Mononuclear cell (primary cell): ENCODE measurements around the gene AOPEP. TPM values are rescaled to one million over a fixed set of nuclear protein-coding genes. Genes with fewer than 3 reads are reported as not detected.

ENCODE experiments used
- H3K27me3 ChIP-seq: 2 replicates; pipeline ENCODE4 v1.6.0; 2011; ENCODE audit warnings: low read length, control low read depth; ENCODE audit not compliant: insufficient read depth
- H3K4me1 ChIP-seq: 2 replicates; pipeline ENCODE4 v1.5.1; 2011; ENCODE audit warnings: mild to moderate bottlenecking, low read length, control low read depth; ENCODE audit not compliant: insufficient read depth
- H3K4me3 ChIP-seq: 2 replicates; pipeline ENCODE4 v1.5.1; 2011; ENCODE audit warnings: mild to moderate bottlenecking, low read length, moderate library complexity
- H3K9me3 ChIP-seq: 2 replicates; pipeline ENCODE4 v1.5.1; 2011; ENCODE audit warnings: low read depth, mild to moderate bottlenecking, control low read depth, low read length
- total RNA-seq: library from RNA; depleted of rRNA; stranded (reverse); fragments of >200 nt; gene quantifications from one replicate; pipeline ENCODE4 v1.2.3, GENCODE V29; 2012

Gene AOPEP
- total RNA-seq, 1 donor, result 6.2 TPM

DNA sequence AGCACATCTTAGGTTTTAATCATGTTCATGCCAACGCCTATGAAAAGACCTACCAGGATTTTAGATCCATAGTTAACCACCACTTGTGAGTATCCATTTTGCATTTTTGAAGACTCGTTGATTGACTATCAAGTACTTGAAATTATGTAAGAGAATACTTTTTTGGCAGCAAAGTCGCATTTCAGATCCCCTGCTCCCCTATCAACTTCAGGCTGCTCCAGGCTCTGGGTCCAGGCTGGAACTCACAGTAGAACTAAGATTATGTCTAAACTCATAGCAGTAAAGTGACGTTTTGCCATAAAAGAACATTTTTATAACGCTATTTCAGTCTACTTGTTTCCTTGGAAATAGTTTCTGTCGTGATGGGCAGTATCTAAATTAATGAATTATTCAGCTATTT is 323.3 kb downstream of the AOPEP start:
- Histone ChIP-seq H3K9me3 (no peaks in the 10 kb centered on the region), H3K4me1 (peaks cover 12% of the 10 kb centered on the region), H3K4me3 (no peak overlapping the region), H3K27me3 (peaks cover 18% of the 10 kb centered on the region)

DNA sequence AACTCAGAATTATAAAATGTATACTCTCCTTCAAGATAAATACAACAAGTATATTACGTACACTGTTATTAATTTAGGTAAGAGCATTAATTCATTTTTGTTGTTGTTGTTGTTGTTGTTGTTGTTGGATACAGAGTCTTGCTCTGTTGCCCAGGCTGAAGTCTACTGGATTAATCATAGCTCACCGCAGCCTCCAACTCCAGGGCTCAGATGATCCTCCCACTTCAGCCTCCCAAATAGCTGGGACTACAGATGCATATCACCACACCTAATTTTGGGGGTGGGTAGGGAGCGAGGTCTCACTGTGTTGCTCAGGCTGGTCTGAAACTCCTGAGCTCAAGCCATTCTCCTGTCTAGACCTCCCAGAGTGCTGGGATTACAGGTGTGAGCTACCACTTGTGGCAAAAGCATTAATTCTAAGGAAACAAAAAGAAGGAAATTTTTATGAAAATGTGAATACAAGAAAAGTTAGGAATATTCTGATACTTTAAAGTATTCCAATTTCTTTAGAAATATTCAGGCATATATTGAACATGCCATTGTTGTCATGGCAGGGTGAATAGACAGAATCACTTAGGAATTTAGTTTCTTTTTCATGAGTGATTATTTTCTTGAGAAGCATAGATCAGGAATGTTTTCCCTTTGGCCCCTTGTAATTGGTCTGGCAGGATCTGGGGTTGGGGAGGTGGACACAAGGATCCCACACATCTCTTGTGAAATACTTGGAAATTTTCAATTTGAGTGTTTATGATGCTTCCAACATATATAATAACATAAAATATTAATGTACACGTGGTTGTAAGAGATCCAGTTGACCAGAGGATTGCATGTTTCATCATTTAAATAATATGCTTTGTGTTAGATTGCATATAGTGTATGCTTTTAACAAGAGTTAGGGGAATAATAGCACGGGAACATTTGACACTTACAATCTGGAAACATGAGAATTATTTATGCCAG is 327.4 kb downstream of the AOPEP start:
- Histone ChIP-seq H3K27me3 (peaks cover 16% of the 10 kb centered on the region), H3K4me3 (no peak overlapping the region), H3K4me1 (peaks cover 2% of the 10 kb centered on the region), H3K9me3 (no peaks in the 10 kb centered on the region)

DNA sequence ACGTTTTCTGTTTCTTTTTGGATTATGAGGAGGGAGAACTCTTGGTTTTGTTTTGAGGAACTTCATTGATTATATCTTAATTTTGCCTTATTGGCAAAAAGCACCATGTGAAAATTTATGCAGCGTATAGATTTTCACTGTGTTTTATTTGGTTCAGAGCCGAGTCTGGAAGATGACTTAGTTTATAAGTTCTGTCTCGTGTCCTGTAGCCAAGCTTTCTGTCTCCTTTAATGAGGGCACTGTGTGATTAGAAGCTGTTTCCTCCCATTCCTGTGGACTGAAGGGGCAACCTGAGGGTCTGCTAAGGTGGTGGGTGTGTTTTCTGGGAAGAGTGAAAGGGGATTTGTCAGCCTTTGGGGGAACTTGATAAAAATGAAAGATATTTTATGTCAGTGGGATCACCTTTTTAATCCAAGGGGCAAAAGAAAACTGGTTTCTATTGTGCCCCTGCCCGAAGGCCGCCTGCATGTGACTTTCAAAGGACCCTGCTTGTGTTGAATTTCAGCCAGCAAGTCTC is 328.9 kb downstream of the AOPEP start:
- Histone ChIP-seq H3K27me3 (peaks cover under 1% of the 10 kb centered on the region), H3K9me3 (no peaks in the 10 kb centered on the region), H3K4me1 (no peaks in the 10 kb centered on the region), H3K4me3 (no peak overlapping the region)

DNA sequence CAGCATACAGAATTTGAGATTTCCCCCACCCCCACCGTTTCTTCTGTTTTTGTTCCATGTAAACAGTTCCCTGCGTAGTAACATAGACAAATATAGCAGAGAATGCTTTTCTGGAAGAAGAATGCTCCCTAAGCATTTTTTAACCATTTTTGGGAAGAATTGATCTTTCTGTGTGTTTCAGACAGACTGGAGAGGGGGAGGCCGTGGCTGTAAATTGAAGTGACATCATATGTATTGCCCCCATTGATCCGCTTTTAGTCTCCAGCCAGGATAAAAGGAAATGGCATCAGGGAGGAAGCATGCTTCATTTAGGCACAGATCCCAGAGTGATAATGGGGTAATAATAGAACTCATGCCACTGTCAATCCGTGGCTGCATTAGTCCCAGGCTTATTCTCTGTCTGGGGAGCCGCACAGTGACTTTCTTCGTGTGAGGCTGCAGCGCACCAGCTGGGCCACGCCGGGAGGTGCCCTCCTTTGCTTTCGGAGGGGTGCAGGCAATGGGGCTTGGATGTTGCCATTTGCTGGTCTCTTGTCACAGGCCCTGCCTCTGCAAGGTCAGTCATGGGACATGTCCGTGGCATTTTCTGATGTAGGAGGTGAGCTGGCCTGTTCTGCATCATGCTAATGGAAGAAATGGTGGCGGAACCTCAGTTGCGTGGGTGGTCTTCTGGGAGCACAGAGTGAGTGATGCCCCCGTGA is 329.5 kb downstream of the AOPEP start:
- no peaks in the 10 kb centered on the region for H3K4me1 ChIP-seq
- H3K9me3 ChIP-seq, result no peaks in the 10 kb centered on the region
- H3K4me3 ChIP-seq, result no peak overlapping the region
- no peaks in the 10 kb centered on the region for H3K27me3 ChIP-seq

DNA sequence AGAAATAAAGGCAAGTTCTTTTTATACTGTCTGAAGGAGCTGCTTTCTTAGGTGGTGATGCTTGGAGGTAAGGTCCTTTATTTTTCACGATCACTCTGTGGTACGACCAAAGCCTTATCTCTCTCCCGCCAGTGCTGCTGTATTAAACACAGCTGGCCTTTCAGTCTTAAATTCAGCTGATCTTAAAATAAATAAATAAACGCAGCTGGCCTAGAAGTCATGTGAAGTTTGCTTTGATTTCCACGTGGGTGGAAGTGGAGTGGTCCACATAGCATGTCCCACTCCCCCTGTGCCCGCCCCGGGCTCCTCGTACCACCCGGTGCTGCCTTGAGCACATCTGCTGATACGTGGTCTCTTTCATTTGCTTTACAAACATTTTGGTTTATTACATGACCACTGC is 330.6 kb downstream of the AOPEP start:
- H3K4me1 ChIP-seq, result no peaks in the 10 kb centered on the region
- no peaks in the 10 kb centered on the region for H3K27me3 ChIP-seq
- H3K4me3 ChIP-seq, result no peak overlapping the region
- no peaks in the 10 kb centered on the region for H3K9me3 ChIP-seq

DNA sequence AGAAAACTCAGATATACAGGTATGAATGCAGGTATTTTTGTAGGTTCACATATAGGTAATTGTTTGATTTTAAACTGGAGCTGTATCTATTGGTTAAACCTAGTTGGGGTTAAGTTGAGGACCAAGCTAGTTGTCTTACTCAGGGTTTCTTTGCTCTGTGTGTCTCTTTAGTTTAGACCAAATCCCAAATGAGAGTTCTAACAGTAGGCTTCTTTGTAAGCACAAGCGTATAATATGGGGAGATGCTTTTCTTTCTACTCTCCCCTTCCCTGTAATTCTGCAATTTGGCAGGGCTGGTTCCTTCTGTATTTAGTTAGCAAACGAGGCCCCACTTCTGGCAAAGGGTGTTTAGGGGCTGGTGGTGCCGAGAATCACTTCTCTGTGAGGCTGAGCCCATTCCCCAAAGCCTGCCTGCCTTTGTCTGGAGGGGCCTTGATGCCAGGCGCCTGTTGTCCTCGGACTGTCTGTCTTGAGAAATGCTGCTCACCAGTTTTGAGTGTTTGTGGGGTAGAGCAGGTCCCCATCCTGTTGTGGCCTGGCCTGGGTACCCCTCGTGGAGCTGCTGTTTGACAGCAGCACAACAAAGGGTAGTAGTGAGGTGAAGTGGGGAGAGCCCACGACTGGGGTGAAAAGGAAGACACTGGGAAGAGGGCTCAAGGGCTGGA is 331.8 kb downstream of the AOPEP start:
- Histone ChIP-seq H3K9me3 (no peaks in the 10 kb centered on the region), H3K27me3 (no peaks in the 10 kb centered on the region), H3K4me3 (no peak overlapping the region), H3K4me1 (no peaks in the 10 kb centered on the region)

DNA sequence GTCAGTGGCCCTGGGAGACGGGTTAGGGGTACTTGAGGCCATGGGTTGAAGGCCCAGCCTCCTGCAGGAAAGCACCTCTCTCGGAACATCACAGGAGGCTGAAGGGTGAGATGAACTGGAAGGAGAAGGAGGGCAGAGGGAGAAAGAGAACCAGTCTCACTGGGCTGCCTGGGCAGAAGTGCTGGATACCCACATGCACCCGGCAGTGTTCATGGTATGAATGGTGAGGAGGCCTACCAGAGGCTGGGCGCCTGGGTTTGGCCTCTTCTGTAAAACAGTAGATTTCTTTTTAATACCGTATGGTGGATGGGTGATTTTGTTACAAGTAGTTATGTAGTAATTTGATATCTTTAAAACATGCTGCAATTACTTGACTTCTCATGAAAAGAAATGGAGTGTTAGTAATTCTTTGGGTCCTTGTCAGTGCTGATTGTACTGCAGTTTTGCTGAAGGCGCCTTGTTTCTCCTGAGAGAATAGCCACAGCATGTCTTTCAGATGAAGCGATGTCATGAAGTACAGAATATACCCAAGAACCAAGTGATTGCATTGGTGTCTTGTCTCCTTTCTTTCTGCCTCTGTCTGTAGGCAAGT is 332.4 kb downstream of the AOPEP start:
- Histone ChIP-seq H3K4me1 (no peaks in the 10 kb centered on the region), H3K27me3 (no peaks in the 10 kb centered on the region), H3K9me3 (no peaks in the 10 kb centered on the region), H3K4me3 (no peak overlapping the region)

DNA sequence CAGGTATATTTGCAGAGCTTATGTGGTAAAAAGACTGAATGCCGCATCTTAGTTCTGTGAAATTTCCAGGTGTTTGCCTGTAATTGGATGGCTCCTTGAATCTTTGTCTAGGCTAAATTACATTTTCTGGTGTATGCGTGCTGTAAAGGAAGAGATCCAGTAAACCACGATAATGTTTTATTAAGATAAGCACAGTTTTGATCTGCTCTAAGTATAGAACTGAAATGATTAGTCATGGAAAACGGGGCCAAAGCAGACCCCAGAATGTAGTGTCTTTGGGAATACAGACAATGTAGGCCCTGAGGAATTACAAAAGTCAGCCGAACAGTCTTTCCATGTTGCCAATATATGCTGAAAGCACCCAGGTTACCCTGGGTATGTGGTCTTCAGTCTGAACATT is 333.7 kb downstream of the AOPEP start:
- H3K9me3 ChIP-seq, result no peaks in the 10 kb centered on the region
- H3K4me1 ChIP-seq, result no peaks in the 10 kb centered on the region
- H3K27me3 ChIP-seq, result no peaks in the 10 kb centered on the region
- H3K4me3 ChIP-seq, result no peak overlapping the region

DNA sequence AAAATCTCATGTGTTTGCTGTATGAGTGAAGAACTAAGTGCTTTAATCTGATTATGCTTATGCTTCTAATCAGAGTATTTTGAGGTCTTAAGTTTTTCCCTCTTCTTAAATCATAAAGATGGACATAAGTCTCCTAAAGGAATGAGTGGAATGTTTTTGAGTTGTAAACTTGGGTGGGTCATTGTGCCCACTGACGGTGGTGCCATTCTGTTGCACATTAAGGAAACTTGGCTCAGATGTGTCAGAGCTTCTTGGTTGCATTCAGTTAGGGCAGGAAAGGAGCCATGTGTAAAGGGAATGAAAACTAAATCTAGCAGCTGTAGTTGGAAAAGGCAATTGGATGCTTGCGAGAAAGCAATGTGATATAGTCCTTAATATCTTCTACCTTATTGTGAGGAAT is 334.4 kb downstream of the AOPEP start:
- Histone ChIP-seq H3K27me3 (no peaks in the 10 kb centered on the region), H3K9me3 (no peaks in the 10 kb centered on the region), H3K4me1 (no peaks in the 10 kb centered on the region), H3K4me3 (no peak overlapping the region)

DNA sequence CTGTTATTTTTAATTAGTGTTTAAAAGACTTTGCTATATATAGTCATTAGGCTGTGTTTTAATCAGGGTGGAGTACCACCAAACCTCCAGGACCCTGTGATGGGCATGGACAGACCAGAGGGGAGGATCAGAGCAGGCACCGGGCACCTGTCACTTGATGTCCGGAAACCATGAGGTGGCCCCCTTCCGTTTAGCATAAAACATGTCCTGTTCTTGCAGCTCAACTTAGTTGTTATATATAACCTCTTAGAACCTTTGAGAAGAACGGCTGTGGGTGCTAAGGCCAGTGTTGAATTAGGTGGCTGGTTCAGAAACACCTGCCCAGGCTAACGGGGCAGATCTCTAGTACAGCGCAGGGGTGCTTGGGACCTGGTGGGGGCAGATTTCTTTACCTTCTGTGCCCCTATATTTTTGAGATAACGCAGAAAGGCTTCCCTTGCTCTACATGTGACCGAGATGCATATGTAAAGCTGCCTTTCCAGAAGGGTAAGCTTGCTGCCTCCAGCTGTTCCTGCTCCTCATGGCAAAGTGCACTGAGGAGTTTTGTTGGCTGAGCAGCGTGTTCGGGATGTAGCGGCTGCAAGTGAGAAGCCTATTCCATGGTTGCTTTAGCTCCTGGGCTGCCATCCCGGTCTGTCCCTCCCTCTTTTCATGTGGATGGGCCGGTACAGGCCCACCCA is 335.6 kb downstream of the AOPEP start:
- Histone ChIP-seq H3K4me3 (no peak overlapping the region), H3K9me3 (no peaks in the 10 kb centered on the region), H3K27me3 (no peaks in the 10 kb centered on the region), H3K4me1 (no peaks in the 10 kb centered on the region)

DNA sequence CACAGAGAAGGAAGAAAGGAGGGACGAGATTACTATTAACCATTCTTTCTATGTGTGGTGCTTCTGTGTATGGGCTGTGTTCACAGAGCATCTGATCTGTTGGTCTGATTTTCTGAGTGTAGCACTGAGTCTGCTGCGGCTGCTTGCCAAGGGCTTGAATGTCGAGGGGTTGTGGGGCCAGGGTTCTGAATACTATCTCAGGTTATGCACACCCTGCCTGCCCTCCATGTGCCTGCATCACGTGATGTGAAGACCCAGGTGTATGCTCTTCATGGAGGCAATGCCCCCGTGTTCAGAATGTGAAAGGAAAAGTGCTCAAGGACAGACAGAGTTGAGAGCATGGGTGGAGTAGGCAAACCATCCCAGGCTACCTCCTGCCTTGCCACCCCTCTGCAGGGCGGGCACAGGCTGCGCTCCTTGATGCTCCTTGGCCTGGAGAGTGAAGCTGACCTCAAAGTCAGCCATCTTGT is 336.1 kb downstream of the AOPEP start:
- Histone ChIP-seq H3K27me3 (no peaks in the 10 kb centered on the region), H3K4me3 (no peak overlapping the region), H3K9me3 (no peaks in the 10 kb centered on the region), H3K4me1 (no peaks in the 10 kb centered on the region)

DNA sequence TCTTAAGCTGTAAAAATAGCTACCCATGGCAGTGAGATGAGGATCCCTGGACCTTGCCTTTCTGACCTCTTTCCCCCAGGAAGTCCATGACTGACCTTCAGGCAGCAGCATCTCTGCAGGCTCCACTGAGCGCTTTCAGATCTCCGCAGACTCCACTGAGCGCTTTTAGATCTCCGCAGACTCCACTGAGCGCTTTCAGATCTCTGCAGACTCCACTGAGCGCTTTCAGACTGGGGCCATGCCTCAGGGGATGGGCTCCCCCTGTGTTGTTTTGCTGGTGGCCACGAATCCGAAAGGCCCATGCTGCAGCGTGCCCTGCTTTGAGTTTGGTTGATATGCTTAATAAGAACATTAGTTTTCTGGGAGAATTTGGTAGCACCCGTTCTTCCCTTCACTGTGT is 336.8 kb downstream of the AOPEP start:
- Histone ChIP-seq H3K4me1 (no peaks in the 10 kb centered on the region), H3K4me3 (no peak overlapping the region), H3K27me3 (no peaks in the 10 kb centered on the region), H3K9me3 (no peaks in the 10 kb centered on the region)

DNA sequence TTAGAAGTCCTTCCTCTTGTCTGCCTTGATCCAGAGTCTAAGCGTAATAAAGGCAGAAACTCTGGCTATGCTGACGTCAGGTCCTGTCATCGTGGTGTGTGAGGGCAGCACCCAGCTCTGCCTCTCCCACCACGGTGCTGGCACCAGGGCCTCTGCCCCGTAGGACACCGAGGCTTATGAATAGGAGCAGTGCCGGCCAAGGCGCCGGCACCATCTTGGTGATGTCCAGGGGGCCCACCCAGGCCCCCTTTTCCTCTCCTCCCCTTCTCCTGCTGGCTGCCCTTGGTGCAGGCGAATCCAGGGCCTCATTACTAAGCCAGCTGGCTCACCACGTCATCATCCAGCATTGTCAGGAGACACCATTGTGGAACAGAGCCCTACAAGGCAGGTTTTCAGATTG is 338.7 kb downstream of the AOPEP start:
- Histone ChIP-seq H3K9me3 (no peaks in the 10 kb centered on the region), H3K27me3 (no peaks in the 10 kb centered on the region), H3K4me3 (no peak overlapping the region), H3K4me1 (no peaks in the 10 kb centered on the region)

DNA sequence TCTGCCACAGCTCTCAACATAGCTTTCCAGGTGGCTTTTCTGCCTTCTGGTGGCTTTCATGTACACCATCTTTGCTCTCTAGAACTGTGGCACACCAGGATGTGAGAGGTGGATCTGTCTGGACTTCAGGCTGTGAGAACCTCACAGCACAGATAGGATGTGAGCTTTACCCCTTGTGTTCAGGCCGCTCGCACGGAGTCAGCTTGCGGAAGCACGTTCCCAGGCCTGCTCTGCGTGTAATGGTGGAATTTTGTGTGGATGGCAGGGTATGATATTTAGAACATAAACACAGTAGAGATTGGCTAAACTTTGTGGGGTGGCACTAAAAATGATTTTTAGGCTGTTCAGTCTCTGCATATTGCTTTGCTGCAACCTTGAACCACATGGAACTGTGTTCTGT is 340.6 kb downstream of the AOPEP start:
- H3K4me1 ChIP-seq, result no peaks in the 10 kb centered on the region
- no peak overlapping the region for H3K4me3 ChIP-seq
- no peaks in the 10 kb centered on the region for H3K27me3 ChIP-seq
- no peaks in the 10 kb centered on the region for H3K9me3 ChIP-seq
